DOHH2 (cell line): Measurements from ENCODE around the gene FOSL1.

Experiments
- H3F3A ChIP-seq: fragments of 200-600 bp; sonication (generic), shearing (Covaris generic); 2 replicates; pipeline ENCODE4 v1.6.0; 2016; ENCODE audit warnings: antibody characterized with exemption, mild to moderate bottlenecking; ENCODE audit not compliant: control insufficient read depth, insufficient read depth
- H3K27ac ChIP-seq: fragments of 200-600 bp; sonication (generic); 2 replicates; pipeline ENCODE4 v1.5.1; 2014; ENCODE audit warnings: low read depth, mild to moderate bottlenecking, low read length, moderate library complexity
- H3K27me3 ChIP-seq: fragments of 200-600 bp; sonication (generic); 2 replicates; pipeline ENCODE4 v1.6.1; 2014; ENCODE audit warnings: mild to moderate bottlenecking, low read length, mixed read lengths; ENCODE audit not compliant: control insufficient read depth
- H3K36me3 ChIP-seq: fragments of 200-600 bp; sonication (generic); 2 replicates; pipeline ENCODE4 v1.6.1; 2014; ENCODE audit warnings: mild to moderate bottlenecking, low read length, moderate library complexity, mixed read lengths; ENCODE audit not compliant: control insufficient read depth
- H3K4me1 ChIP-seq: fragments of 200-600 bp; sonication (generic); 2 replicates; pipeline ENCODE4 v1.6.1; 2014; ENCODE audit warnings: mild to moderate bottlenecking, low read length, mixed read lengths; ENCODE audit not compliant: control insufficient read depth
- H3K4me2 ChIP-seq: fragments of 200-600 bp; sonication (generic); 2 replicates; pipeline ENCODE4 v1.6.0; 2014; ENCODE audit warnings: mild to moderate bottlenecking, low read length, moderate library complexity
- H3K4me3 ChIP-seq: fragments of 200-600 bp; sonication (generic); 2 replicates; pipeline ENCODE4 v1.5.1; 2014; ENCODE audit warnings: mild to moderate bottlenecking, low read length, mixed read lengths
- H3K79me2 ChIP-seq: fragments of 200-600 bp; sonication (generic); 2 replicates; pipeline ENCODE4 v1.6.1; 2014; ENCODE audit warnings: mild to moderate bottlenecking, low read length, mixed read lengths; ENCODE audit not compliant: control insufficient read depth
- H3K9me2 ChIP-seq: fragments of 200-600 bp; sonication (generic); replicated peaks from 2 replicates; pipeline ENCODE4 v1.6.1; 2014; ENCODE audit warnings: mild to moderate bottlenecking, low read length, mixed read lengths; ENCODE audit not compliant: control insufficient read depth
- H3K9me3 ChIP-seq: fragments of 200-600 bp; sonication (generic); 2 replicates; pipeline ENCODE4 v1.6.1; 2014; ENCODE audit warnings: antibody characterized with exemption, low read length, mixed read lengths; ENCODE audit not compliant: control insufficient read depth, insufficient read depth
- H4K20me1 ChIP-seq: fragments of 200-600 bp; sonication (generic); 2 replicates; pipeline ENCODE4 v1.6.0; 2014; ENCODE audit warnings: low read depth, mild to moderate bottlenecking, antibody characterized with exemption, low read length, moderate library complexity; ENCODE audit not compliant: control insufficient read depth, insufficient read depth
- CTCF ChIP-seq: fragments of 200-600 bp; sonication (generic); IDR thresholded peaks from one replicate; pipeline ENCODE4 v1.5.1; 2014; ENCODE audit warnings: antibody characterized with exemption, mild to moderate bottlenecking, low read depth, low read length; ENCODE audit not compliant: poor library complexity, severe bottlenecking
- EZH2phosphoT487 ChIP-seq: fragments of 200-600 bp; sonication (generic); IDR thresholded peaks from 2 replicates; pipeline ENCODE4 v1.6.1; 2017; ENCODE audit warnings: borderline replicate concordance, mild to moderate bottlenecking, antibody characterized with exemption, low read length, moderate library complexity, mixed read lengths

Gene FOSL1

DNA sequence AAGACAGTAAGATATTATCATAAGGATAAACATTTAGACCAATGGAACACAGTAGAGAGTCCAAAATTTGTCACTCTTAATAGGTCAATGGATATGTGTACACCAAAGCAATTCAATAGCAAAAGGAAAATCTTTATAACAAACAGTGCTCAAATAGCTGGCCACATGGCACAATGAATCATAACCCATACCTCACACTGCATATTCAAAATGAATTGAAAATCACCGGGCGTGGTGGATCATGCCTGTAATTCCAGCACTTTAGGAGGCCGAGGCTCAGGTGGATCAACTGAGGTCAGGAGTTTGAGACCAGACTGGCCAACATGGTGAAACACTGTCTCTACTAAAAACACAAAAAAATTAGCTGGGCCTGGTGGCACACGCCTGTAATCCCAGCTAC lies 58.0 kb downstream of the FOSL1 start:
- no peaks in the 10 kb centered on the region for H3K9me2 ChIP-seq
- H3K9me3 ChIP-seq, result no peaks in the 10 kb centered on the region
- no peaks in the 10 kb centered on the region for H4K20me1 ChIP-seq
- no peaks in the 10 kb centered on the region for H3K27me3 ChIP-seq
- H3K4me3 ChIP-seq, result no peak overlapping the region
- H3K4me1 ChIP-seq, result no peaks in the 10 kb centered on the region
- TF ChIP-seq CTCF, result no peak
- no peak for TF ChIP-seq EZH2phosphoT487
- H3K79me2 ChIP-seq, result no peaks in the 10 kb centered on the region
- no peak overlapping the region for H3K27ac ChIP-seq
- no peaks in the 10 kb centered on the region for H3F3A ChIP-seq
- no peaks in the 10 kb centered on the region for H3K36me3 ChIP-seq
- no peak overlapping the region for H3K4me2 ChIP-seq
